Stimulated activated CD8-positive, alpha-beta memory T cell treated with anti-CD3 and anti-CD28 coated beads, Interleukin-2, amount 100 ng/mL, for 48 hours (primary cell): ENCODE data around the gene SNRNP40.
A peak's percentile ranks its signal among the peaks of the same experiment; 100 is the strongest.
"Not testable (repeated sequence)": the region's sequence is repeated elsewhere in the genome, so short reads cannot be mapped to it uniquely, and the experiment has no call there.

Experiments
- DNase-seq, 2 donors: peaks; one replicate each; pipeline ENCODE4 v3.0.0-alpha.2; 2020; ENCODE audit warnings: low read depth in 2 of 2

SNRNP40 gene

DNA sequence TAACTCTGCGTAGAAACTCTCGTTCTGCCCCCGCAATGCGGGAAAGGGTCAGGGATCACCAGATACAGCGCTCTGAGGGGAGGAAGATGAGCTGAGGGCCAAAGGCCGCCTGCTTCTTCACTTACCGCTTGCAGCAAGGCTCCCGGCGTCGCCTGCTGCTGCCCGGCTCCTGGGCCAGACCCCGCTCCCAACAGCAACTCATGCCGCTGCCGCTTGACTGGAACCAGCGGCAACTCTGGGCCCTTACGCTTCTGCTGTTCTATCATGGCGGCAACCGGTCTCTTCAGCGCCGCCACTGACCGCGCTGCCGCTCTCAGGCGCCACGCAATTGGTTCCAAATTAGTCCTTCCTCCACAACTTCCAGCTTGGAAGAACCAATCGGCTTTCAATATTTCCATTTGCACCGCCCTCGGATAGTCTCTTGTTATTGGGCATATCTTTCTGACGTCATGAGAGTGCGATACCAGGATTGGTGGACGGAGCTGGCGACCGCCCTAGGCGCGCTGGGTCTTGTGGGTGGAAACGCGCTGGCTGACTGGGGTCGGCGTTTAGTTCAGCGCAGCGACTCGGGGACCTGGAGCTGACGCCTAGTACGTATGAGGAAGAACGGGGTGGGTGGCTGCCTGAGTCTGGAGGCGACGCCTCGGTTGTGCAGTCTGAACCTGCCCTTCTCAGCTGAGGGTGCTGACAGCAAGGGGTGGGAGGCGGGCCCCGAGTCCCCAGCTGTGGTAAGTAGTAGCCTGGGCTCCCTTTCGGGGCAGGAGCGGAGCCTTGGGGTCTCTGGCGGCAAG is at the start of gene SNRNP40, which contains the start of gene ZCCHC17:
Gene SNRNP40 (minus strand): TSS at position 303 of the 791 bp plus-strand sequence. CDS start 37 bp downstream, at position 266.
Gene ZCCHC17 (plus strand): TSS at position 547 of the 791 bp plus-strand sequence. CDS start 13,067 bp downstream, outside the sequence.
- peak; percentile 81 to 87 for DNase-seq

DNA sequence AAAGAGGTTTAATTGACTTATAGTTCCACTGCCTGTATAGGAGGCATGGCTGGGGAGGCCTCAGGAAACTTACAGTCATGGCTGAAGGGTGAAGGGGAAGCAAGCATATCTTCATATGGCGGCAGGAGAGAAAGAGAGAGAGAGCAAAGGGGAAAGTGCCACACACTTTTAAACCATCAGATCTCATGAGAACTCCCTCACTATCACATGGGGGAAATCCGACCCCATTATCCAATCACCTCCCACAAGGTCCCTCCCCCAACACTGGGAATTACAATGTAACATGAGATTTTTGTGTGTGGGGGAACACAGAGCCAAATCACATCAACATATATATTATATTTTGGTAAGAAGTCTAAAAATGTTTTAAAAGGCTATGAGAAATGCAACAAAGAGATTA is 49.0 kb upstream of the SNRNP40 start:
- no peak for DNase-seq

DNA sequence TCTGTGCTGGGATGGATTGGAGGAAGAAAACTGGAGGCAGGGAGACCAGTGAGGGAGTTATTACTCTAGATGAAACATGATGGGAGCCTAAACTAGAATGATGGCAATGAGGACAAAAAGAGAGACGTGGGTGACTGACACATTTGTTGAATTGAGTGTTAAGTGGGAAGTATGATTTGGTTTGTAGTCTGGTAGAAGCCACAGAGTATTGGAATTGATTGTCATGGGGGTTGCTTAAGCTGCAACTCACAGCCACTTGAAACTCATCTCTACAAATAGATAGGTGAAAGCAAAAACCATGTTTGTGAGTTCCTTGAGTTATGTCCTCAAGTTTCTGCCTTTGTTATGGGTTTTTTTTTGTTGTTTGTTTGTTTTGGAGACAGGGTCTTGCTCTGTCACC is 47.9 kb upstream of the SNRNP40 start:
- no peak for DNase-seq

DNA sequence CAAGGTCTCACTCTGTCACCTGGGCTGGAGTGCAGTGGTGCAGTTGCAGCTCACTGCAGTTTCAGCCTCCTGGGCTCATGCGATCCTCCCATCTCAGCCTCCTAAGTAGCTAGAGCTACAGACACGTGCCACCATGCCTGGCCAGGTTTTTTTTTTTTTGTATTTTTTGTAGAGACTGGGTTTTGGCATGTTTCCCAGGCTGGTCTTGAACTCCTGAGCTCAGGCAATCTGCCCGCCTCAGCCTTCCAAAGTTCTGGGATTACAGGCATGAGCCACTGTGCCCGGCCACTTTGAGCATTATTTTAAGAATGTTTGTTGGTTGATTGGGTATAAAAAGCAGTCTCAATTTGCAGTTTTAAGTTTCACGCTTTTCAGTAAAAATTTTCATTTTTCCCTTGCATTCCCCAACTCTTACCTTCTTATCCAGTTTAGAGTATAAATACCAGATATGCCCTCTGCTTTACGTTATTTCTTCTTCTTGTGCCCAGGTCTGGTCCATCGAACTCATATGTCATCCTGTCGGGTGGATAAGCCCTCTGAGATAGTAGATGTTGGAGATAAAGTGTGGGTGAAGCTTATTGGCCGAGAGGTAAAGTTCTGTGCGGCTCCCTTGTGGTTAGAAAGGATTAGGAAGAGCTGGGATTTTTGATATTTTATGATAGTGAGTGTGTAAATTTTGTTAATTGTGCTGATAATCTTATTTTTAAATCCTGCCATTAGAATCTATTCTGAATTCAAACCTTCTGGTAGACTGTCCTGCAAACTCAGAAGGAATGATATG is 40.3 kb upstream of the SNRNP40 start:
- no peak for DNase-seq

DNA sequence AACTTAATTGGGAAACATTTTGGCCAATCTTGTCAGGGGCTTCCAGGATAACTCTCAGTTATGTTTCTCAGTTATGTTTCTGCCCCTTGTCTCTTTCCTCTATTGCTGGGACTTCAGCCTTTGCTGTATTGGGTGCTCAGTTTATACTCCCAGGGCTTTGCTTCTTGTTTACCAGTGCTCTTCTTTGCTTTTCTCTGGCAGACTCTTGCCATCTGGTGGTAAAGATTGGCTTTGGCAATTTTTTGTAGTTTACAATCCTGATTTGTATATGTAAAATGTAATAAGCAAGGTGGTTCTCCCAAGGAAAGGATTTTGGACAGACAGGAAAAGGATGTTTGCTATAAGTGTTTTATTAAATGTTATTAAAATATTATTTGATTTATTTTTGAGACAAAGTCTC is 38.4 kb upstream of the SNRNP40 start:
- no peak for DNase-seq

DNA sequence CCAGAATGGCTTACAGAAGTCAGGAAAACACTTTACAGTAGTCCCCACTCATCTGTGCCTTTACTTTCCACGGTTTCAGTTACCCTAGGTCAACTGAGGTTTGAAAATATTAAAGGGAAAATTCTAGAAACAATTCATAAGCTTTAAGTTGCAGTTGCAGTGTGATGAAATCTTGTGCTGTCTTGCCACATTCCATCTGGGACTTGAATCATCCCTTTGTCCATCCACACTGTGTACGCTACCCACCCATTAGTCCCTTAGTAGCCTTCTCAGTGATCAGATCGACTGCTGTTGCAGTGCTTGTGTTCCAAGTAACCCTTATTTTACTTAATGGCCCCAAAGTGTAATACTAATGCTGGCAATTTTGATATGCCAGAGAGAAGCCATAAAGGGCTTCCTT is 30.8 kb upstream of the SNRNP40 start:
- DNase-seq: no peak

DNA sequence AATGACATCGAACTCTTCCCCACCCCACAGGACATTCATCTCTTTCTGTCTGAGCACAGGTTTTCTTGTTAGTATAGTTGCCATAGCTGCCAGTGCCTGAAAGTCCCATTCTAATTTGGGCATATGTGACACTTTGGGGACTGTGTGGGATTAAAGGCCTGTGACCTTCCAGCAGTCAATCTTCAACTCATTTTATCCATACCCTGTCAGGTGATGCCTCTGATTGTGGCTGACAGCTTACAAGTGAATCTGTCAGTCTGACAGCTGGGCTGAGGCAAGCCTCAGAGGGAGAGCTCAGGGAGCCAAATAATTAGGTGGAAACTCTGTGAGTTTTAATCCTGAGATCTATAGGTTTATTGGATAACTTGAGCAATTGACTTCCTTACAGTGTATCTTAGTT is 29.9 kb upstream of the SNRNP40 start:
- no peak for DNase-seq

DNA sequence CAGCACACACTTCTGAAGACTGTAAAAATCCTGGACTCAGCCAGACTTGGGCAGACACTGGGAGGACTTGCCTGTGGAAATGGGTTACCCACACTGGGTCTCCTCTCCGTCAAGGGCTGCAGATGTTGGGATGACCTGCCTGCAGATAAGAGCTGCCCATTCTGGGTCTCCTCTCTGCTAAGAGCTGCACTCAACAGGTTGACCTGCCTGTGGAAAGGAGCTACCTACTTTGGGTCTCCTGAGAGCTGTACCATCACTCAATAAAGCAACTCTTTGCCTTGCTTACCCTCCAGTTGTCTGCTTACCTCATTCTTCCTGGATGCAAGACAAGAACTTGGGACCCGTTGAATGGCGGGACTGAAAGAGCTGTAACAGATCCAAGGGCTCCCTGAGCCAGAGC is 28.4 kb upstream of the SNRNP40 start:
- DNase-seq: no peak

DNA sequence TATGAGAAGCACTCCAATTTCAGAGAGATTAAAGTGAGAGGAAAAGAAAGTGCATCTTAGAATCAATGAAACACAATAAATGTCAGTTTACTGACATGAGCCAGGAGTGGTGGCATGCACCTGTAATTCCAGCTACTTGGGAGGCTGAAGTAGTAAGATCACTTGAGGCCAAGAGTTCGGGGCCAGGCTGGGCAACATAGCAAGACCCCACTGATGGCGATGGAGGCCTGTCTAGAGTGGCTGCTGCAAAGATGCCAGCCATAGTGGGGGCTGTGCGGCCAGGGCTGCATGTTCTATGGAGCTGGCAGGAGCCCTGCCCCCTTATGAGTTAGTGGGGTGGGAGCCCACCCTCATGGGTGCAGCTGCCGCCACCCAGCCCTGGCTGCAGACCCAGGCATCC is 27.5 kb upstream of the SNRNP40 start:
- no peak for DNase-seq

DNA sequence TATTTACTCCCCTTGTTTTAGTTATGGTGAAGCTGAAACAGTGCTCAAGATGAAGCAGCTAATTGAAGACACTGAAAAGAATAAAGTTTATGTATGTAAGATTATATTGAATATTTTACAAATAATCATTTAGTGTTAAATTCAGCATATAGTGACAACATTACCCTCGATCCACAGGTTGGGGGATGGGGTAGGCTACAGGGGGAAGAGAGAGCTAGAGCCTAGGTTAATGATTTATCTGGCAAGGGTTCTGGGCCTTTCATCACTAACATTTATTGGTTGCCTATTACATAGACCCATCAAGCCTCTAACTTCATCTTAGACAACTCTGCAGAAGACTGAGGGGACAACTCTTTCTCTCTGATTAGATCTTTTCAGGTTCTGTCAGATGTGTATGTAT is 21.6 kb upstream of the SNRNP40 start:
- DNase-seq: no peak

DNA sequence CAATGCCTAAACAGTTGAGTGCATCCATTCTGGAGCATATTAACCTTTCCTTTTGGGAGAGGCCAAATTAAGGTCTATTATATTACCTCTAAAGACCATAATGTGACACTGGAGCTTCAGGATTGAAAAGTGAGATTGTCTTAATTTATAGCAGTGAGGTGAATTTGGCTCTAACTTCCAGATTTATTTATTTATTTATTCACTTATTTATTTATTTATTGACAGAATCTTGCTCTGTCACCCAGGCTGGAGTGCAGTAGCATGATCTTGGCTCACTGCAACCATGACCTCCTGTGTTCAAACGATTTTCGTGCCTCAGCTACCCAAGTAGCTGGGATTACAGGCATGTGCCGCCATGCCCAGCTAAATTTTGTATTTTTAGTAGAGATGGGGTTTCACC is 19.3 kb upstream of the SNRNP40 start:
- no peak for DNase-seq

DNA sequence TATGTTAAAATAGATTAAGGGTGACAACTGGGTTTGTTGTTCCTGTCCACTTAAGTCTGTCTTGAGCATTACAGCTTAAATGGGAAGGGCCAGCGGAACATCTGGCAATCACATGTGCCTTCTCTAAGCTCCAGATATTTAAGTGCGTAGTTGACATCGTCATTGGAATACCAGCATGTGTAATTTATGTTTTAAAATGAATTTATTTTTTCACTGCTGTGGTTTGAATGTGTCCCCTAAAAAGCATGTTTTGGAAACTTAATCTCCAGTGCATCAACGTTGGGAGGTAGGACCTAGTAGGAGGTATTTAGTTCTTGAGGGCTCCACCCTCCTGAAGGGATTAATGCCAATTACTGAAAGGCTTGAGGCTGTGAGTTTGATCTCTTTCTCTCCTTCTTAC is 13.6 kb upstream of the SNRNP40 start:
- DNase-seq: no peak

DNA sequence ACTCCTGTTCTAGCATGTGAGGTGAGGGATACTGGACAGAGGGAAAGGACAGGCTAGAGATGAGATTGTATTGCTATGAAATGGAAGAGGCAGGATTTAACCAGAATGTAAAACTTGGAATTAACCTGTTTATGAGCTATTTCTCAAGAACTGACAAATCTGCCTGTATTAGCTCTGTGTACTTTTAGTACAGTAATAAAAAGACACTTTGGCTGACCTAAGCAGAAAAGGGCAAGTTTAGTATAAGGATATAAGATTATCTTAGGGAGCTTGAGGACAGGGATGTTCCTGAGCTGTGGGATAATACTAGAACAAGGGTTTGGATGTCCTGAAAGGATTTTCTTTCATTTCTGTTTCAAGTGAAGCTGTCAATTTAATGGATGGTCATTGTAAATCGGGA is 11.4 kb upstream of the SNRNP40 start:
- DNase-seq: no peak

DNA sequence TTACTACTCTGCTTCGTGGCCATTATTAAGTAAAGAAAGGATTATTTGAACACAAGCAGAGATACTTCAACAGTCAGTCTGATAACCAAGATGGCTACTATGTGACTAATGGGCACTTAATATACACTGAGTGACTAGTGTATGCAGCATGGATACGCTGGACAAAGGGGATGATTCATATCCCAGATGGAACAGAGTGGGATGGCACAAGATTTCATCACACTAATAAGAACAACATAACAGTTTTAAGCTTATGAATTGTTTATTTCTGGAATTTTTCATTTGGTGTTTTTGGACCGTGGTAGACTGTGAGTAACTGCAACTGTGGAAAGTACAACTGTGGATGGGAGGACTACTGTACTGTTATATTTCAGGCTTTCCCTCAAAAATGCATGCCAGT is 9.7 kb upstream of the SNRNP40 start:
- DNase-seq: no peak

DNA sequence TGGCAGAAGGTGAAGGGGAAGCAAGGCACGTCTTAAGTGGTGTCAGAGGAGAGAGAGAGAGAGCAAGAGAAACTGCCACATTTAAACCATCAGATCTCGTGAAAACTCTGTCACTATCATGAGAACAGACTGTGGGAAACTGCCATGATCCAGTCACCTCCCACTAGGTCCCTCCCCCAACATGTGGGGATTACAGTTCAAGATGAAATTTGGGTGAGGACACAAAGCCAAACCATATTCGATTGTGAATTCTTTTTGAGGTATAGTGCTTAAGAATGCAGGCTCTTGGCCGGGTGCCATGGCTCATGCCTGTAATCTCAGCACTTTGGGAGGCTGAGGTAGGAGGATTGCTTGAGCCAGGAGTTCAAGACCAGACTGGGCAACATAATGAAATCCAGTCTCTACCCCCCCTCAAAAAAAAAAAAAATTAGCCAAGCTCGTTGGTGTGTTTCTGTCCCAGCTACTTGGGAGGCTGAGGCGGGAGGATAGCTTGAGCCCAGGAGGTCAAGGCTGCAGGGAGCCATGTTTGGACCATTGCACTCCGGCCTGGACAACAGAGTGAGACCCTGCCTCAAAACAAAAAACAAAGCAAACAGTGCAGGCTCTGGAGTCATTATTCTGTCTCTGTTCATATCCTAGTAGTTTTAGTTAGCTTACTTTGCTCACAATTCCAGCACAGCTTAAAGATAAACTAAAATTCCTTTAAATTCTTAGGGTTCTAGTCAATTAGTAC is 6.3 kb upstream of the SNRNP40 start:
- DNase-seq: no peak

DNA sequence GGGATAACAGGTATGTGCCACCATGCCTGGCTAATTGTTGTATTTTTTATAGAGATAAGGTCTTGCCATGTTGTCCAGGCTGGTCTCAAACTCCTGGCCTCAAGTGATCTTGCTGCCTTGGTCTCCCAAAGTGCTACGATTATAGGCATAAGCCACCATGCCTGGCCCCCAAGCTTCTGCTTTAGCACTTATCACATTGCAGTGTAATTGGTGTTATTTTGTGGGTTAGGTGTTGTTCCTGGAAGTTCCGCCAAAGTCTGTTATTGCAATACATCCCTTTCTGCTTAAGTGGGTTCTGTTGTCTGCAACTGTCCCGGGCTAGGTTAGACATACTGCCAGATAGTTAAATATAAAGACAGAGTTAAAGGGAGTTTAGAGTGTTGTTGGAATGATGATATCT is 3.6 kb upstream of the SNRNP40 start:
- DNase-seq: no peak

DNA sequence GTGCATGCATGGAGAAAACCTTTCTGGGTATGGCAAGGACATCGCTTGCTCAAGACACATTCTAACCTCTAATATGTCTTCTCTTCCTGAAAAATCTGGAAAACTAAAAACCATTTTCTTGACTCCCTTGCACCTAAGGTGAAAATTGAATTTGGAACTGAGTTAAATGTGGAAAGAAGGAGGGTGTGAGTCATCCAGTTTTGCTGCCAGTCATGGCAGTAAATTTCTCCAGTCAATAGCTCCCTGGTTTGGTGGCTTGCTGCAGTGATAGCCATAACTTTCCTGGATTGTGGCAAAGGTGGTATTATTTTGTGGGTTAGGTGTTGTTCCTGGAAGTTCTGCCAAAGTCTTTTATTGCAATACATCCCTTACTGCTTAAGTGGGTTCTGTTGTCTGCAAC is 2.8 kb upstream of the SNRNP40 start:
- DNase-seq: no peak

DNA sequence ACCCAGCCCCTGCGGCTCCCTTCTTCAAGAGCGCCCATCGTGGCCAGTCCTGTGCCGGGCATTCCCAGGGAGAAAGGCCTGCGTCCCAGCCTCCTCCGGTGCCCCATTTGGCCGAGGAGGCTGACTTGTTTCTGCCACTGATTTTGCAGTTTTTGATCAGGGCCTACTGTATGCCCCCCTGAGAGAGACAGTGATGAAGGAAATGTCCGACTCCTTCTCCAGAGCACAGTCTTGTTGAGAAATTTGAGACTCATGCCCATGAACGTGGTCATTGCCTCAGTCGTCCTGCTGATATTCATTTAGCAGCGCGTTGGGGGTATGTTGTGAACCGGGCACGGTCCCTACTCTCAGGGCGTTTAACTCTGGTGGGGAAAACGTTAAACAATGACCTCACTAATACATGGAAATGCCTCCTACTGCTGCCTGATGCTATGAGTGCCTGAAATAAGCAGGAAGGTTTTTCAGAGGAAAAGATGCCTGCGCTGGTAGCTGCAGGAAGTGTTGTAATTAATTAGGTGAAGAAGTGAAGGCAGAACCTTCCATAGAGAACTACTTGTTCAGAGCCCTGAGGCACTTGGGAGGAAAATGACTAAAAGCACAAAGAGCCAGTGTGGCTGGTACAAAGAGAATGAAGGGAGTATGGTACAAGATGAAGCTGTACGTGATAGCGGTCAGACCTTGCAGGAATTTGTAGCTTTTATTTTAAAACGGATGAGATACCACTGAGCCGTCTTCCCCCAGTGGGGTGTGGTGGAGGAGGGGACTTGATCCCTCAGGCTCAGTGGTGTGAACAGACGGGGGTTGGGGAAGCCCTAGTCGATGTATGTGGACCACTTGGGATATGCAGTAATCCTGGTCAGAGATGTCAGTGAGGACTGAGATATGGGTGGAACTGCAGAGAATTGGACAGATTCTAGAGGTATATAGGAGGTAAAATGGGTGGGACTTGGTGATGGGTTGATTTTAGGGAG is 974 bp upstream of the SNRNP40 start:
- no peak for DNase-seq

DNA sequence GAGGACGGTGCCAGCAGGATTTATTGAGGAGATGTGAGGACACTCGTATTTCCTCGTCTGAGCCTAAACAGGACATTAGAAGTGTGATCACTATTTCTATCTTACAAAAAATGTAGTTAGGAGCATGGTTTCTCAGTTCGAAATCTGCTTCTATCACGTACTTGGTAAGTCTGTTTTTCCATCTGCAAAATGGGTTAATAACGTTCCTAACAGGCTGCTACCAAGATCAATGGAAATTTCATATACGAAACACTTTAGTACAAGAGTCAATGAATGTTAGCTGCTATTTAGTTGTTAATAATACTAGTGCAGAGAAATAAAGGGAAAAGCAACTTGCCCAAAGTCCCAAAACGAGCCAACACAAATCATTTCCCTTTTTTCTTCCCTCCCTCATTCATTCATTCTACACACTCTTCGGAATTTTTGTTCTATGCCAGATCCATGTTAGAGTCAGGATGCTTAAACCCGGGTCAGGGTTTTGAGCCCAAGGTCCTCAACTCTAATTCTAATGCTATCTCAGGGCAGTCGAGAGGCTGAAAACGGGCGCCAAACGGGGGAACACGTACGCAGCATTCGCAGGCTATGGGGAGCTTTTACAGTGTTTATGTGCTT is 608 bp downstream of the SNRNP40 start:
- DNase-seq: no peak

DNA sequence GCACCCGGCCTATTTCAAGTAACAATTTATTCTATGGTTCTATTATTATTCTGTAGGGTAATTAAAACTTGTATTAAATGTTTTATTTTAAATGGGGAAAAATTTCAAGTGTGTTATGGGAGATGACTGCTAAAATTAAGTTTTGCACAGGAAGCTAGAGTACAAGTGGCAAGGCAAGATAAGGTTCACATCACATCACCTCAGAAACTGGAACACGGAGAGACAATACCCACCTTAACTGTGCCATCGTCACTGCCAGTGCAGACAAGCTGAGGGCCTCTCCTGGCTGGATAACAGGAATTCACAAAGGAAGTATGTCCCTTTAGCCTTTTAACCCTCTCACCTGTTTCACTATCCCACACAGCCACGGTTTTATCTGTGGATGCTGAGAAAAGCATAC is 7.6 kb downstream of the SNRNP40 start:
- no peak for DNase-seq

DNA sequence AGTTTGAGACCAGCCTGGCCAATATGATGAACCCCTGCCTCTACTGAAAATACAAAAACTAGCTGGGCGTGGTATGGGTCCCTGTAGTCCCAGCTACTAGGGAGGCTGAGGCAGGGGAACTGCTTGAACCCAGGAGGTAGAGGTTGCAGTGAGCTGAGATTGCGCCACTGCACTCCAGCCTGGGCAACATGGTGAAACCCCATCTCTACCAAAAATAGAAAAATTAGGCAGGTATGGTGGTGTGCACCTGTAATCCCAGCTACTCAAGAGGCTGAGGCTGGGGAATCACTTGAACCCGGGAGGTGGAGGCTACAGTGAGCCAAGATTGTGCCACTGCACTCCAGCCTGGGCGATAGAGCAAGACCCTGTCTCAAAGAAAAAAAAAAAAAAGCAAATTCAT is 8.8 kb downstream of the SNRNP40 start:
- DNase-seq: not testable (repeated sequence)
